Stimulated activated CD4-positive, alpha-beta T cell treated with anti-CD3 and anti-CD28 coated beads, Interleukin-15, amount 100 ng/mL, for 48 hours (primary cell): ENCODE measurements around the gene PHKB.
A peak's percentile ranks its signal among the peaks of the same experiment; 100 is the strongest.

Experiments
- DNase-seq, 2 donors: peaks; one replicate each; pipeline ENCODE4 v3.0.0-alpha.2; 2020; ENCODE audit warnings: low read depth in 2 of 2

The PHKB gene

DNA sequence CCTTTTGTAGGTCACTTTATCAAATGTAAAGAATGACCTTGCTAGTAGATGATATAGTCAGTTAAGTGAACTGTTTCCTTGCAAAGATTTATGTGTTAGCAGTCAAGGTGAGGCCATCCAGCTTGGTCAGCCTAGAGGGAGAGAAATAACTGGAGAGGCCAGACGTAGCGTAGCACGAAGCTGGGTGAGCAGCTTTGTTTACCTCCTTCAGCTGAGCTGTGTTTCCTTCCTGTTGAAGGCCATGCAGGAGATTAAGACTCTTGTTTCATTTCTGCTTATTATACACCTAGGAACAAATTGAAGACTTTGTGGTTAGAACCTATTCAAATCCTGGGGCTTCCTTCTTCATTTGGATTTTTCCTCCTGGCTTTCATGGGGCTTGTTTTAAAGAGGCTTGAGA, 267.1 kb downstream of the PHKB start:
- no peak for DNase-seq

DNA sequence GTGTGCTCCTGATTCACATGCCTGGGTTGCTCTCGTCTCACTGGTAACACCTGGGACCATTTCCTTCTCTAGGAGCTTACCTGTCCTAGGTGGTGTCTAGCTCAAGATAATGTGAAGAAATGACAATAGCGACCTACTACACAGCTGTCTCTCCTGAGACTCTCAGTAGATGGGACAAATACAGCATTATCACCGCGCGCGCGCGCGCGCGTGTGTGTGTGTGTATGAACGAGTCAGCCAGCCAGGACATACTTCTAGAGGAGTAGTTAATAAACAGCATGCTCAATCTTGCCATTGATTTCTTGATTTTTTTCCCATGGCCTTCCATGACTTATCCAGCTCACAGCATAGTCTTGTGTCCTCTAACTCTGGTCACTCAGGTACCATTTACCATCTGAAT, 268.6 kb downstream of the PHKB start:
- no peak for DNase-seq

DNA sequence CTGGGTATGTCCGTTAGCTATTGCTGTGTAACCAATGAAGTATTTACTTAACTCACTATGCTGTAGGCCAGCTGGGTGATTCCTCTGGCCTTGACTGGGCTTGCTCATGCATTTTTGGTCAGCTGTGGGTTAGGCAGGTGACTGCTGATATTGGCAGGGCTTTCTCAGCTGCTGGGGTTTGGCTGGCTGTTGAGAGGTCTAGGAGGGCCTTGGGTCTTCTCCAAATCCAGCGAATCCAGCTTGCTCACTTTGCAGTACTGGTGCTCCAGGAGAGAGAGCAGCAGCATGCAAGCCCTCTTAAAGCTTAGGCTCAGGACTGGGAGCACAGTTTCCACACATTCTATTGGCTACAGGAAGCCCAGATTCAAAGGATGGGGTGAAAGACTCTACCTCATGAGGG, 270.1 kb downstream of the PHKB start:
- DNase-seq, result no peak

DNA sequence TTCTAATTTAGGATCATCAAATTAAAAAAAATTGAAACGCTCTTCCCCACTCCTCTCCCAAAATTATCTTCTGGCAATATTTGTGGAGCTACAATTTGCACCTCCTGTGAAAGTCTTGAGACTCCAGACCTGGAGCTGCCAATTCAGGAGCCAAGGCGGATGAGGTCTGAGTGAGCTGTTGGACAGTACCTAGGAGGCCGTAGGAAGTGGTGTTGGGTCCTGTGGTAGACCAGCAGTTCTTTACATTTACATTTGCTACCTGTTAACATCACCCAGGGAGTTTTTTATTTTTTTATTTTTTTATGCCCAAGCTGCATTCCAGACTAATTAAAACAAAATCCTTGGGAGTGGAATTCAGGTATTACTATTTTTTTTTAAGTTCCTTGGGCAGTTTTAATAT, 271.0 kb downstream of the PHKB start:
- no peak for DNase-seq

DNA sequence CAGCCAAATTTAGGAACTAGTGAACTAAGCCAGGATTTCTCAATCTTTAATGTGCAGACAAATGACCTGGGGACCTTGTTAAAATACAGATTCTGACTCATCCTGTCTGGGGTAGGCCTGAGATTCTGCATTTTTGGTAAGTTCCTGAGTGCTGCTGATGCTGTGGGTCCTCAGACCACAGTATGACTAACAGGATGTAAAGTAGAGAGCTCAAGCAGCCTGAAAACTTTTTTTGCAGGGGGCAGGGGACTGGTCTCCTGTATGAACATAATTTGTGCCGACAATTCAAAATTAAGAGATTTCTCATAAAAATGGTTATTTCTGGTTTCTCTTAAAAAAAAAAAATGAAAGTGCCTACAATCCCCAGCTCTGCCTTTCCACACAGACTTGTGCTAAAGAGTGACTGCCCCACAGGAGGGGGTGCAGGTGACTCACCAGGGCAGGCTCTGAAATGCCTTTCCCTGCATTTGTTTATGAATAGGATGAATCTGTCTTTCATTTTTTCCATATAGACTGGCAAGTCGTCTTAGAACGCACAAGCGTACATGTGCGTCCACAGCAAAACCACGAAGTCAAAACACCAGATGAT, 271.5 kb downstream of the PHKB start:
- peak in 1 of 2 donors; percentile 7 for DNase-seq

DNA sequence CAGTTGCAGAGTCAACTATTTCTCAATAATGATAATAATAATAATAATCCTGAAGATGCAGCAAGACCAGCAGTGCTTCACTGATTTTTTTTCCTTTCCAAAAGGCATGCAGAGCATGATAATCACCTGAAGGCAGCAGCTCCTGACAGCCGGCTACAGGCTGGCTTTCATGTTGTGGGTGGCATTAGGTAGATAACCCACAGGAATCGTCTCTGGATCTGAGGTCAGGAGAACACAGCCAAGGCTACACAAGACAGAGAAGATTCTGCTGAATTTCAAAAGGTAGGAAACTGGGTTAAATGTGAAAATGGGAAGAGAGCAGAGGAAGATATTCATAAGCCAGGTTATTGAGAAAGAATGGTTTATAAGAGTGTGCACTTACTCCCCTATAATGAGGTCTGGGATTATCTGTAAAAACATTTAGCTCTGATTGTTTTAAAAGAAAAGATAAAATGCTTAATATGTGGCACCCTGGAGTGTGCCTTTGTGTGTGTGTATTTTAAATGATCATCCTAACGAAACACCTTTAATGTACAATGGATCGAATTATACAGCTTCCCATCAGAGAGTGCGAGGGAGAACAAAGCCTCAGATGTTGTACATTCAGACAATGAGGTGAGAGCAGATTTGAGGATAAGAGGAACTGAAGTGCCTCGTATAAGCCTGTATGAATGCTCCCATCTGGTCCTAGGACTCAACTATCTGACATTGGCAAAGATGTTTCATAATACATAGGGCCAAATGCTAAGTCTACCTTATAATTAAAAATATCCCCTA, 273.1 kb downstream of the PHKB start:
- no peak for DNase-seq

DNA sequence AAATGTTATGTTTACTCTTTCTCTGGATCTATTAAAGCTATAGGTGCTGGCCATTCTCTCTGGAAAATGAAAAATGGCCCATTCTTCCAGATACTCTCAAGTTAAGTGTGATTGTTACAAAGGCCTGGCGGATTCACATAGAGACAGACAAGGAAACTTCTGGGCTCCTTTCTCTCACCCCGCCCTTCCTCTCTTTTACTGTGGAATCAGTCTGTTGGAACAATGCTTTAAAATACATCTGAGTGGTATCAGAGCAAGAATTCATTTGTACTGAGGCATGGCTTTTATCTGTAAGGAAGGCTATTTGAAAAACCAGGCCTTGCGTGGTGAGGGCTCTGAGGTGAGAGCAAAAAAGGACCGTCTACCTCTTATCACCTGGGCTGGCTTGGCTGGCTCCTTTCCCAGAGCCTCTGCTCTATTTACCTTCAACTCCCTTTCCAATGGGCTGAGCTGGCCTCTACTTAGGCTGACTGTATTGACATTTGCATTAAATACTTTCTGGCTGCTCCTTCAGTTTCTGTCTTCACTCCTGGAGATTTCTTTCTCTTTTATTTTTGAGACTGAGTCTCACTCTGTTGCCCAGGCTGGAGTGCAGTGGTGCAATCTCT, 274.0 kb downstream of the PHKB start:
- no peak for DNase-seq

DNA sequence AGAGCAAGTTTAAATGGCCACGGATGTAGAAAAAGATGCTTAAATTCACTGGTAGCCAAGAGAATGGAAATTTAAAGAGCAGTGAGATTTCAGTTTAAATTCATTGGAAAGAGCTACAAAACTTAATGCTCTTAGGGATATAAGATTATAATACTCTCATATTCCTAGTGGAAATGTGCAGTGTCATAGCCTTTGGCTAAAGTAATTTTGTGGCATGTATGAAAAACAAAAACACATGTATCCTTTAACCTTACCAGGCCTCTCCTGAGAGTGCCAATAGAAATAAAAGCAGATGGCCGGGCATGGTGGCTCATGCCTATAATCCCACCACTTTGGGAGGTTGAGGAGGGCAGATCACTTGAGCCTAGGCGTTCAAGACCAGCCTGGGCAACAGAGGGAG, 289.2 kb downstream of the PHKB start:
- DNase-seq, result no peak
